ENCODE measurements around the gene TSPAN16.
"Not testable (repeated sequence)": the region's sequence is repeated elsewhere in the genome, so short reads cannot be mapped to it uniquely, and the experiment has no call there.

The TSPAN16 gene

DNA sequence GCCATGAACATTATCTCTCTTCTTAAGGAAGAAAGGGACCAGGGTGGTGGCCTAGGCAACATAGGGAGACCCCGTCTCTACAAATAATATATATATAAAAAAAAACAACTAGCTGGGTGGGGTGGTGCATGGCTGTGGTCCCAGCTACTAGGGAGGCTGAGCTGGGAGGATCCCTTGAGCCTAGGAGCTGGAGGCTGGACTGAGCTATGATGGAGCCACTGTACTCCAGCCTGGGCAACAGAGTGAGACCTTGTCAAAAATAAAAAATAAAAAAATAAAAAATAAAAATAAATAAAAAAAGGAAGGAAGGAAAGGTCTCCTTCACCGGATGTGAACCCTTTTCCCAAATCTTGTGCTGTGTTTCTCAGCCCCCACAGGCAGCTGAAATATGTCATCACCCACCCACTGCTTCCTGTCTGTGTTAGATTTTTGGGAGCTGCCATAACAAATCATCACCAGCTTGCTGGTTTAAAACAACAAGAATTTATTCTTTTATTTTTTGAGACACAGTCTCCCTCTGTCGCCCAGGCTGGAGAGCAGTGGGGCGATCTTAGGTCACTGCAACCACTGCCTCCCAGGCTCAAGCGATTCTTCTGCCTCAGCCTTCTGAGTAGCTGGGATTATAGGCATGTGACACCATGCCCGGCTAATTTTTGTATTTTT, 9.5 kb upstream of the TSPAN16 start:
- H3K4me1 Mint-ChIP-seq, result peaks cover 7% of the 10 kb centered on the region
- H3K27me3 Mint-ChIP-seq, result peaks cover 40% of the 10 kb centered on the region
- no peaks in the 10 kb centered on the region for H3K9me3 Mint-ChIP-seq
- H3K27ac Mint-ChIP-seq, result no peak overlapping the region
- ATAC-seq (no peak), DNase-seq (no peak)
- no peak overlapping the region for H3K4me3 Mint-ChIP-seq
- H3K36me3 Mint-ChIP-seq (ENCODE audit: low read depth), result no peaks in the 10 kb centered on the region

GRCh38 chr19:11288349-11288748, 7.6 kb upstream of the TSPAN16 start:
- Mint-ChIP-seq H3K9me3 (no peaks in the 10 kb centered on the region), H3K4me3 (no peak overlapping the region), H3K27me3 (peaks cover 33% of the 10 kb centered on the region), H3K4me1 (peaks cover 9% of the 10 kb centered on the region), H3K36me3 (ENCODE audit: low read depth) (no peaks in the 10 kb centered on the region), H3K27ac (no peak overlapping the region)
- no peak for ATAC-seq
- no peak for DNase-seq

DNA sequence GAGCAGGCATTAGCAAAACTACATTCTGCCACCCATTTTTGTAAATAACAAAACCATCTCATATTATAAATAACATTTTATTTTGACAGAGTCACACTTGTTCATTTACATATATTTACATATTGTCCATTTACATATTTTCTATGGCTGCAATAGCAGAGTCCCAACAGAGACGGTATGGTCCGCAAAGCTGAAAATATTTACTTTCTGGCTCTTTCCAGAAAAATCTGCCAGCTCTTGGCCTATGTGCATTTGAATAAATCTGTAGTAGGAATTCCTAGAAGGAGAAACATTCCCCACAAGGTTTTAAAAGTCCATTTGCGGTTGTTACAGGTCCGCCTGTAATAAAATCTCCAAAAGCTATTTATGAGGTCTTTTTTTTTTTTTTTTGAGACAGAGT, 5.7 kb upstream of the TSPAN16 start:
- no peaks in the 10 kb centered on the region for H3K9me3 Mint-ChIP-seq
- H3K4me1 Mint-ChIP-seq, result peaks cover 17% of the 10 kb centered on the region
- no peak overlapping the region for H3K4me3 Mint-ChIP-seq
- ATAC-seq, result no peak
- H3K27me3 Mint-ChIP-seq, result peaks cover 38% of the 10 kb centered on the region
- no peak for DNase-seq
- H3K36me3 Mint-ChIP-seq (ENCODE audit: low read depth), result no peaks in the 10 kb centered on the region
- H3K27ac Mint-ChIP-seq, result no peak overlapping the region

DNA sequence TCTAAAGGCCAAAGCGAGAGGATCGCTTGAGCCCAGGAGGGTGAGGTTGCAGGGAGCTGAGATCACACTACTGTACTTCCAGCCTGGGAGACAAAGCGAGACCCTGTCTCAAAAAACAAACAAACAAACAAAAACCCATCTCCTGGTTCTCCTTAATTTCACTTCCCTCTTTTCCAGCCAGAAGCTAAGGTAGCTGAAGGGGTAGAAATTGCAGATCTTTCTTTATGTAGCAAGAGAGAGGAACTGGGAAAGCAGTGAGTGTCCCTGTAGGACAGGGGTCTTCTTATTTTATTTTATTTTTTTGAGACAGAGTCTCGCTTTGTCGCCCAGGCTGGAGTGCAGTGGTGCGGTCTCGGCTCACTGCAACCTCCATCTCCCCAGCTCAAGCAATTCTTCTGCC, 4.5 kb upstream of the TSPAN16 start:
- DNase-seq (no peak), ATAC-seq (no peak)
- peaks cover 17% of the 10 kb centered on the region for H3K4me1 Mint-ChIP-seq
- H3K4me3 Mint-ChIP-seq, result no peak overlapping the region
- H3K27ac Mint-ChIP-seq, result no peak overlapping the region
- H3K36me3 Mint-ChIP-seq (ENCODE audit: low read depth), result no peaks in the 10 kb centered on the region
- peaks cover 41% of the 10 kb centered on the region for H3K27me3 Mint-ChIP-seq
- no peaks in the 10 kb centered on the region for H3K9me3 Mint-ChIP-seq

DNA sequence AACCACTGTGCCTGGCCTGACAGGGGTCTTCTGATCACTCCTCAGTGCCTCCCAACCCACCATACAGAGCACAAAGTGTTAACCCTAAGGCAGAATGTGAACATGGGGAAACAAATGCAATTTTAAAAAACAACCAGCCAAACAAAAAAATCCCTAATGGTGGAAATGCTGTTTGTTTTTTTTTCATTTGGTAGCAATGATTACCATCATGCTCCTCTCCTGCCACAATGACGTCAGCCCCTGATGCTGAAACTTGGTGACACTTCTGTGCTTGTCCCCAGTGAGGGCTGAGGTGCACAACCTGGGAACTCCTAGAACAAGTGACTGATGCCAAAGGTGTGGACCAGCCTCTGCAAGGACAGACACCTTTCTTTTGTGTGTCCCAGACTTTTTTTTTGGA, 4.0 kb upstream of the TSPAN16 start:
- Mint-ChIP-seq H3K4me1 (peaks cover 13% of the 10 kb centered on the region), H3K27ac (no peak overlapping the region), H3K27me3 (peaks cover 37% of the 10 kb centered on the region), H3K4me3 (no peak overlapping the region), H3K9me3 (no peaks in the 10 kb centered on the region), H3K36me3 (ENCODE audit: low read depth) (no peaks in the 10 kb centered on the region)
- DNase-seq (no peak), ATAC-seq (no peak)

- peak; percentile 90 for DNase-seq
- peak overlapping the region; percentile 43 for H3K4me3 Mint-ChIP-seq
- ATAC-seq, result peak; percentile 96
- H3K36me3 Mint-ChIP-seq (ENCODE audit: low read depth), result no peaks in the 10 kb centered on the region
- H3K9me3 Mint-ChIP-seq, result no peaks in the 10 kb centered on the region
- H3K27ac Mint-ChIP-seq, result no peak overlapping the region
- peaks cover 27% of the 10 kb centered on the region for H3K27me3 Mint-ChIP-seq
- H3K4me1 Mint-ChIP-seq, result peaks cover 9% of the 10 kb centered on the region
Observed at GRCh38 chr19:11293433-11294389, 2.2 kb upstream of the TSPAN16 start.

DNA sequence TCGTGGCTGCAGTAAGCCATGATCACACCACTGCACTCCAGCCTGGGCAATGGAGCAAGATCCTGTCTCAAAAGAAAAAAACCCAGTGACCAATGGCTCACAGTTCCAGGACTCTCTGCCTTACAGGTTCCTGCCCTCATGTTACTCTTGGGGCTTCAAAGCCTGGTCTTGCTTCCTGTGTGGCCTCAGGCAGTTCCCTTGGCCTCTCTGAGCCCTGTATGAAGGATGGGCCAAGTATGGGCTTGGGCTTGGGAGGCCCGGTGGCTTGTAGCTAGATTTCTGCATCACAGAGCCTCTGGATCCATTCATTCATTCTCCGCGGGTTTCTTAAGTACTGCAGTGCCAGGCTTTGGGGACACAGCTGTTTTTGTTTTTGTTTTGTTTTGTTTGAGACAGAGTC, 780 bp upstream of the TSPAN16 start:
- no peaks in the 10 kb centered on the region for H3K36me3 Mint-ChIP-seq (ENCODE audit: low read depth)
- DNase-seq (no peak), ATAC-seq (no peak)
- H3K4me3 Mint-ChIP-seq, result no peak overlapping the region
- H3K27me3 Mint-ChIP-seq, result peaks cover 21% of the 10 kb centered on the region
- H3K27ac Mint-ChIP-seq, result no peak overlapping the region
- H3K4me1 Mint-ChIP-seq, result peaks cover 9% of the 10 kb centered on the region
- no peaks in the 10 kb centered on the region for H3K9me3 Mint-ChIP-seq

GRCh38 chr19:11296264-11296663, 304 bp downstream of the TSPAN16 start:
- no peaks in the 10 kb centered on the region for H3K36me3 Mint-ChIP-seq (ENCODE audit: low read depth)
- no peak overlapping the region for H3K4me3 Mint-ChIP-seq
- no peaks in the 10 kb centered on the region for H3K9me3 Mint-ChIP-seq
- ATAC-seq (no peak), DNase-seq (no peak)
- H3K27me3 Mint-ChIP-seq, result peaks cover 21% of the 10 kb centered on the region
- peaks cover 9% of the 10 kb centered on the region for H3K4me1 Mint-ChIP-seq
- H3K27ac Mint-ChIP-seq, result no peak overlapping the region

DNA sequence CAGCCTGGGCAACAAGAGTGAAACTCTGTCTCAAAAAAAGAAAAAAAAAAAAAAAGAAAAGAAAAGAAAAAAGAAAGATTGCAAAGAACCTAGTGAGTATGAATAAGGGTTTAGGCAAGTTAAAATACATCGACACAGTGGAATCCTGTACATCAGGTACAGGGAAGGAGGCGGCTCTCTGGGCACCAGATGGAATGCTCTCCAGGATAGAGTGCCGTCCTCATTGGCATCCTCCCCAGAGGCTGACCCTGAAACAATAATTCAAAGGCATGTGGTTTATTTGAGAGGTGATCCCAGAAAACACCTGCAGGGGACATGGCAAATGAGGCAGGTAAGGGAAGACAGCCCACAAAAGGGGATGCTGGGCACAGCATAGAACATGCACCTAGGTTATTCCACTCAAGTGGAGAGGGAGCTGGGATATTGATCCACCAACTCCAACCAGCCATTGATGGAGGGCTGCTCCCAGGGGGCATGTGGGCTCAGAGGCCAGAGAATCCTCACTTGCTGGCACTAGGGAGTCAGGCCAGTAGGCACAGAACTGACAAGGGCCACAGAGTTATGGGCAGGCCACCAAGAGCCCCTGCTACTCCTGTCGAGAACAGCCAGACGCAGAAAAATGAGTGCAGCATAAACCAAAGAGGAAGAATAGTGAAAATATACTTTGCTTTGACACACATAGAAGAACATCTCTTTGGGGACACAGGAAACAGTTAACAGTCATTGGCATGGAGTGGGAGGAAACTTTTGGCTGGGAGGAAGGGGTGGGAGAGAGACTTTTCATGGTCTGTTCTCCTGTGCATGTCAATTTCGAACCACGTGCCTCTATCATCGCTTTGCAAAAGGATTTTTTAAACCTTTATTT, 4.2 kb downstream of the TSPAN16 start:
- Mint-ChIP-seq H3K4me3 (no peak overlapping the region), H3K9me3 (no peaks in the 10 kb centered on the region), H3K27me3 (peaks cover 5% of the 10 kb centered on the region), H3K36me3 (ENCODE audit: low read depth) (no peaks in the 10 kb centered on the region), H3K4me1 (no peaks in the 10 kb centered on the region), H3K27ac (no peak overlapping the region)
- ATAC-seq (no peak), DNase-seq (no peak)

- Mint-ChIP-seq H3K36me3 (ENCODE audit: low read depth) (no peaks in the 10 kb centered on the region), H3K27me3 (peaks cover under 1% of the 10 kb centered on the region), H3K9me3 (no peaks in the 10 kb centered on the region), H3K4me3 (no peak overlapping the region), H3K27ac (no peak overlapping the region), H3K4me1 (no peaks in the 10 kb centered on the region)
- DNase-seq (no peak), ATAC-seq (no peak)
Observed at GRCh38 chr19:11300811-11301120, 4.8 kb downstream of the TSPAN16 start.

GRCh38 chr19:11304936-11305335, 9.0 kb downstream of the TSPAN16 start:
- DNase-seq (no peak), ATAC-seq (no peak)
- Mint-ChIP-seq H3K4me3 (no peak overlapping the region), H3K27me3 (peaks cover 5% of the 10 kb centered on the region), H3K36me3 (ENCODE audit: low read depth) (no peaks in the 10 kb centered on the region), H3K4me1 (no peaks in the 10 kb centered on the region), H3K9me3 (no peaks in the 10 kb centered on the region), H3K27ac (no peak overlapping the region)

DNA sequence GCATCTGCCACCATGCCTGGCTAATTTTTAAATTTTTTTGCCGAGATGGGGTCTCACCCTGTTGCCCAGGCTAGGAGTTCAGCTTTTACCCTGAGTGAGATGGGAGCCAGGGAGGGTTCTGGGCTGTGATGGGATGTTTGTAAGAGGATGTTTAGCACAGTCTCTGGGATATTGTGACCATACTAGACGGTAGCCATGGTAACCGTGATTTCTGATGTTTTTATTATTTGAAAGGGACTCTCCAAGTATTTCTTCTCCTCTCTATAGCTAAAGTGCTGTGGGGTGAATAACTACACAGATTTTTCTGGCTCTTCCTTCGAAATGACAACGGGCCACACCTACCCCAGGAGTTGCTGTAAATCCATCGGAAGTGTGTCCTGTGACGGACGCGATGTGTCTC, 10.4 kb downstream of the TSPAN16 start:
- Mint-ChIP-seq H3K9me3 (no peaks in the 10 kb centered on the region), H3K27ac (no peak overlapping the region), H3K4me1 (no peaks in the 10 kb centered on the region), H3K27me3 (peaks cover 6% of the 10 kb centered on the region), H3K36me3 (ENCODE audit: low read depth) (no peaks in the 10 kb centered on the region), H3K4me3 (no peak overlapping the region)
- DNase-seq, result no peak
- ATAC-seq, result no peak

GRCh38 chr19:11320278-11320995, 24.5 kb downstream of the TSPAN16 start:
- not testable (repeated sequence) for ATAC-seq; H3K9me3 Mint-ChIP-seq; DNase-seq; H3K36me3 Mint-ChIP-seq (ENCODE audit: low read depth); H3K4me3 Mint-ChIP-seq; H3K27ac Mint-ChIP-seq
- Mint-ChIP-seq H3K4me1 (peaks cover 23% of the 10 kb centered on the region), H3K27me3 (peaks cover 26% of the 10 kb centered on the region)

Data from activated naive CD8-positive, alpha-beta T cell treated with anti-CD3 and anti-CD28 coated beads, Interleukin-2, amount 50 U/mL, for 24 hours (primary cell).